ENCODE results near the gene OCRL. TPM values are rescaled to one million over a fixed set of nuclear protein-coding genes. Genes with fewer than 3 reads are reported as not detected.

OCRL gene
- total and polyA plus RNA-seq, 2 of the 13 experiments (the other 11 are each of a cell fraction or from before 2014, with no cell fraction given), result 13.4 to 32.0 TPM

- TF ChIP-seq PRPF4 (IDR thresholded peaks at IDR 0.05; ENCODE audit: low read depth, low read length, poor library complexity, severe bottlenecking) (no peak), EEA1 (CRISPR knock-in tag; IDR thresholded peaks at IDR 0.05; ENCODE audit: borderline replicate concordance) (no peak), FOXK2 (IDR thresholded peaks at IDR 0.05) (no peak), KMT2A (CRISPR knock-in tag; IDR thresholded peaks at IDR 0.05) (no peak), ZNF260 (CRISPR knock-in tag; IDR thresholded peaks at IDR 0.05; ENCODE audit: borderline replicate concordance, low read depth) (no peak), FLYWCH1 (CRISPR knock-in tag; IDR thresholded peaks at IDR 0.05) (no peak), ZBTB39 (CRISPR knock-in tag; IDR thresholded peaks at IDR 0.05) (no peak), ZSCAN5A (CRISPR knock-in tag; IDR thresholded peaks at IDR 0.05; ENCODE audit: borderline replicate concordance) (no peak), TP53 (CRISPR knock-in tag; conservative IDR thresholded peaks at IDR 0.05) (no peak), HMG20A (CRISPR knock-in tag; IDR thresholded peaks at IDR 0.05; ENCODE audit: borderline replicate concordance) (no peak), PAF1 (CRISPR knock-in tag; IDR thresholded peaks at IDR 0.05) (no peak), KLF11 (CRISPR knock-in tag; IDR thresholded peaks at IDR 0.05) (no peak), NR2C2 (CRISPR knock-in tag; IDR thresholded peaks at IDR 0.05; ENCODE audit: borderline replicate concordance) (no peak), EED (CRISPR knock-in tag; IDR thresholded peaks at IDR 0.05) (no peak), ZFYVE20 (CRISPR knock-in tag; IDR thresholded peaks at IDR 0.05; ENCODE audit: borderline replicate concordance, low read depth) (no peak), ONECUT2 (CRISPR knock-in tag; IDR thresholded peaks at IDR 0.05) (no peak), TFAP4 (IDR thresholded peaks at IDR 0.05; ENCODE audit: borderline replicate concordance, low read depth) (no peak), ZNF468 (CRISPR knock-in tag; IDR thresholded peaks at IDR 0.05) (no peak)
- TF ChIP-seq, protein P1, sequence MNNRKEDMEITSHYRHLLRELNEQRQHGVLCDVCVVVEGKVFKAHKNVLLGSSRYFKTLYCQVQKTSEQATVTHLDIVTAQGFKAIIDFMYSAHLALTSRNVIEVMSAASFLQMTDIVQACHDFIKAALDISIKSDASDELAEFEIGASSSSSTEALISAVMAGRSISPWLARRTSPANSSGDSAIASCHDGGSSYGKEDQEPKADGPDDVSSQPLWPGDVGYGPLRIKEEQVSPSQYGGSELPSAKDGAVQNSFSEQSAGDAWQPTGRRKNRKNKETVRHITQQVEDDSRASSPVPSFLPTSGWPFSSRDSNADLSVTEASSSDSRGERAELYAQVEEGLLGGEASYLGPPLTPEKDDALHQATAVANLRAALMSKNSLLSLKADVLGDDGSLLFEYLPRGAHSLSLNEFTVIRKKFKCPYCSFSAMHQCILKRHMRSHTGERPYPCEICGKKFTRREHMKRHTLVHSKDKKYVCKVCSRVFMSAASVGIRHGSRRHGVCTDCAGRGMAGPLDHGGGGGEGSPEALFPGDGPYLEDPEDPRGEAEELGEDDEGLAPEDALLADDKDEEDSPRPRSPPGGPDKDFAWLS (CRISPR knock-in tag; IDR thresholded peaks at IDR 0.05; ENCODE audit: borderline replicate concordance), result no peak
- TF ChIP-seq, protein P2, sequence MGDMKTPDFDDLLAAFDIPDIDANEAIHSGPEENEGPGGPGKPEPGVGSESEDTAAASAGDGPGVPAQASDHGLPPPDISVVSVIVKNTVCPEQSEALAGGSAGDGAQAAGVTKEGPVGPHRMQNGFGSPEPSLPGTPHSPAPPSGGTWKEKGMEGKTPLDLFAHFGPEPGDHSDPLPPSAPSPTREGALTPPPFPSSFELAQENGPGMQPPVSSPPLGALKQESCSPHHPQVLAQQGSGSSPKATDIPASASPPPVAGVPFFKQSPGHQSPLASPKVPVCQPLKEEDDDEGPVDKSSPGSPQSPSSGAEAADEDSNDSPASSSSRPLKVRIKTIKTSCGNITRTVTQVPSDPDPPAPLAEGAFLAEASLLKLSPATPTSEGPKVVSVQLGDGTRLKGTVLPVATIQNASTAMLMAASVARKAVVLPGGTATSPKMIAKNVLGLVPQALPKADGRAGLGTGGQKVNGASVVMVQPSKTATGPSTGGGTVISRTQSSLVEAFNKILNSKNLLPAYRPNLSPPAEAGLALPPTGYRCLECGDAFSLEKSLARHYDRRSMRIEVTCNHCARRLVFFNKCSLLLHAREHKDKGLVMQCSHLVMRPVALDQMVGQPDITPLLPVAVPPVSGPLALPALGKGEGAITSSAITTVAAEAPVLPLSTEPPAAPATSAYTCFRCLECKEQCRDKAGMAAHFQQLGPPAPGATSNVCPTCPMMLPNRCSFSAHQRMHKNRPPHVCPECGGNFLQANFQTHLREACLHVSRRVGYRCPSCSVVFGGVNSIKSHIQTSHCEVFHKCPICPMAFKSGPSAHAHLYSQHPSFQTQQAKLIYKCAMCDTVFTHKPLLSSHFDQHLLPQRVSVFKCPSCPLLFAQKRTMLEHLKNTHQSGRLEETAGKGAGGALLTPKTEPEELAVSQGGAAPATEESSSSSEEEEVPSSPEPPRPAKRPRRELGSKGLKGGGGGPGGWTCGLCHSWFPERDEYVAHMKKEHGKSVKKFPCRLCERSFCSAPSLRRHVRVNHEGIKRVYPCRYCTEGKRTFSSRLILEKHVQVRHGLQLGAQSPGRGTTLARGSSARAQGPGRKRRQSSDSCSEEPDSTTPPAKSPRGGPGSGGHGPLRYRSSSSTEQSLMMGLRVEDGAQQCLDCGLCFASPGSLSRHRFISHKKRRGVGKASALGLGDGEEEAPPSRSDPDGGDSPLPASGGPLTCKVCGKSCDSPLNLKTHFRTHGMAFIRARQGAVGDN (CRISPR knock-in tag; IDR thresholded peaks at IDR 0.05), result no peak
Observed at GRCh38 chrX:129636175-129636681, 96.2 kb downstream of the OCRL start (continued).

Data from HepG2 (cell line).